Testis (tissue), 2 donors: Measurements from ENCODE around the gene GRHL3.

Source experiments
- POLR2A ChIP-seq: fragments of 450-650 bp; IDR thresholded peaks from one replicate; pipeline ENCODE4 v1.6.1; 2017; ENCODE audit warnings: antibody characterized with exemption, mild to moderate bottlenecking, moderate library complexity
- TF ChIP-seq, protein P1 (sequence below), 3 experiments: fragments of 450-650 bp in 2 of 3; fragments of 200-600 bp in 1 of 3; sonication (generic) in 1 of 3; IDR thresholded peaks; one replicate each; pipeline ENCODE4 v1.5.1; 2016 to 2019; ENCODE audit warnings: antibody characterized with exemption in 3 of 3, mild to moderate bottlenecking in 2 of 3, moderate library complexity in 1 of 3

DNA sequence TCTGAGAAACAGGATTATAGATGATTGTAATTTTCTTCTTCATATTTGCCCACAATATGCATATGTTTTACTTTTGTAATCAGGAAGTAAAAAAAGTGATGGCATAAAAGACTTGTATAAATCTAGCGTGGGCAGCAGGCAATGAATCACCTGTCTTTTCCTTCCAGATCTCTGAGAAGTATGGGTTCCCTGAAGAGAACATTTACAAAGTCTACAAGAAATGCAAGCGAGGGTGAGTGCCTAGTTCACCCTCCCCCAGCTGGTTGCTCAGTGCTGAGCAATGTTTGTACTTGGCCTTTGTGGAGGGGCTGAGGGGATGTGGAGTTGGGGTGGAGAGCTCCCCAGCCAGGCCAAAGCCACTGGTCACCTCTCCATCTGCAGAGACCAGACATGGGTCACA lies 30.7 kb downstream of the GRHL3 start:
- TF ChIP-seq, protein P1, sequence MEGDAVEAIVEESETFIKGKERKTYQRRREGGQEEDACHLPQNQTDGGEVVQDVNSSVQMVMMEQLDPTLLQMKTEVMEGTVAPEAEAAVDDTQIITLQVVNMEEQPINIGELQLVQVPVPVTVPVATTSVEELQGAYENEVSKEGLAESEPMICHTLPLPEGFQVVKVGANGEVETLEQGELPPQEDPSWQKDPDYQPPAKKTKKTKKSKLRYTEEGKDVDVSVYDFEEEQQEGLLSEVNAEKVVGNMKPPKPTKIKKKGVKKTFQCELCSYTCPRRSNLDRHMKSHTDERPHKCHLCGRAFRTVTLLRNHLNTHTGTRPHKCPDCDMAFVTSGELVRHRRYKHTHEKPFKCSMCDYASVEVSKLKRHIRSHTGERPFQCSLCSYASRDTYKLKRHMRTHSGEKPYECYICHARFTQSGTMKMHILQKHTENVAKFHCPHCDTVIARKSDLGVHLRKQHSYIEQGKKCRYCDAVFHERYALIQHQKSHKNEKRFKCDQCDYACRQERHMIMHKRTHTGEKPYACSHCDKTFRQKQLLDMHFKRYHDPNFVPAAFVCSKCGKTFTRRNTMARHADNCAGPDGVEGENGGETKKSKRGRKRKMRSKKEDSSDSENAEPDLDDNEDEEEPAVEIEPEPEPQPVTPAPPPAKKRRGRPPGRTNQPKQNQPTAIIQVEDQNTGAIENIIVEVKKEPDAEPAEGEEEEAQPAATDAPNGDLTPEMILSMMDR (IDR thresholded peaks at IDR 0.05), result no peak
- no peak for TF ChIP-seq POLR2A
